Loucy (cell line): ENCODE data around the gene MYL3.

Experiments used
- H2AFZ ChIP-seq: fragments of 200-600 bp; sonication (generic); 2 replicates; pipeline ENCODE4 v1.6.0; 2016; ENCODE audit warnings: antibody characterized with exemption, mild to moderate bottlenecking, low read length, moderate library complexity
- H3F3A ChIP-seq: fragments of 200-600 bp; 2 replicates; pipeline ENCODE4 v1.6.0; 2016; ENCODE audit warnings: antibody characterized with exemption, low read depth, mild to moderate bottlenecking
- H3K27me3 ChIP-seq: fragments of 200-600 bp; sonication (generic); 2 replicates; pipeline ENCODE4 v1.6.1; 2014; ENCODE audit warnings: low read length, mild to moderate bottlenecking; ENCODE audit not compliant: insufficient read depth, poor library complexity, severe bottlenecking
- H3K36me3 ChIP-seq: fragments of 200-600 bp; sonication (generic); 2 replicates; pipeline ENCODE4 v1.6.1; 2016; ENCODE audit warnings: low read length; ENCODE audit not compliant: insufficient read depth
- H3K4me1 ChIP-seq: fragments of 200-600 bp; sonication (generic); 2 replicates; pipeline ENCODE4 v1.5.1; 2014; ENCODE audit warnings: low read length, mild to moderate bottlenecking; ENCODE audit not compliant: insufficient read depth, poor library complexity, severe bottlenecking
- H3K4me2 ChIP-seq: fragments of 200-600 bp; sonication (generic); 2 replicates; pipeline ENCODE4 v1.6.0; 2014; ENCODE audit warnings: antibody characterized with exemption, low read length, low read depth, mild to moderate bottlenecking; ENCODE audit not compliant: poor library complexity, severe bottlenecking
- H3K4me3 ChIP-seq: fragments of 200-600 bp; sonication (generic); 2 replicates; pipeline ENCODE4 v1.5.1; 2014; ENCODE audit warnings: low read length, mild to moderate bottlenecking, mixed read lengths; ENCODE audit not compliant: poor library complexity, severe bottlenecking
- H3K79me2 ChIP-seq: fragments of 200-600 bp; sonication (generic); 2 replicates; pipeline ENCODE4 v1.6.1; 2014; ENCODE audit warnings: low read length; ENCODE audit not compliant: insufficient read depth
- H3K9ac ChIP-seq: fragments of 200-600 bp; sonication (generic); 2 replicates; pipeline ENCODE4 v1.6.0; 2014; ENCODE audit warnings: mild to moderate bottlenecking, low read depth, low read length, moderate library complexity; ENCODE audit not compliant: poor library complexity, severe bottlenecking
- H3K9me2 ChIP-seq: fragments of 200-600 bp; sonication (generic); replicated peaks from 2 replicates; pipeline ENCODE4 v1.6.1; 2016; ENCODE audit warnings: low read depth, low read length, mixed read lengths
- H3K9me3 ChIP-seq: fragments of 200-600 bp; sonication (generic); 2 replicates; pipeline ENCODE4 v1.6.1; 2014; ENCODE audit warnings: mild to moderate bottlenecking, antibody characterized with exemption, low read length, low read depth; ENCODE audit not compliant: insufficient read depth
- H4K20me1 ChIP-seq: fragments of 200-600 bp; sonication (generic); 2 replicates; pipeline ENCODE4 v1.6.0; 2014; ENCODE audit warnings: antibody characterized with exemption, low read length, mild to moderate bottlenecking; ENCODE audit not compliant: insufficient read depth, poor library complexity, severe bottlenecking
- EZH2phosphoT487 ChIP-seq: fragments of 200-600 bp; IDR thresholded peaks from 2 replicates; pipeline ENCODE4 v1.6.1; 2018; ENCODE audit warnings: antibody characterized with exemption, mild to moderate bottlenecking, moderate library complexity, borderline replicate concordance
- TF ChIP-seq, protein P1 (sequence below): fragments of 200-600 bp; sonication (generic); conservative IDR thresholded peaks from 2 replicates; pipeline ENCODE4 v1.5.1; 2014; ENCODE audit warnings: mild to moderate bottlenecking, antibody characterized with exemption, low read length

Gene MYL3

GRCh38 chr3:46870651-46871050, 7.4 kb upstream of the MYL3 start:
- no peak overlapping the region for H2AFZ ChIP-seq
- TF ChIP-seq, protein P1, sequence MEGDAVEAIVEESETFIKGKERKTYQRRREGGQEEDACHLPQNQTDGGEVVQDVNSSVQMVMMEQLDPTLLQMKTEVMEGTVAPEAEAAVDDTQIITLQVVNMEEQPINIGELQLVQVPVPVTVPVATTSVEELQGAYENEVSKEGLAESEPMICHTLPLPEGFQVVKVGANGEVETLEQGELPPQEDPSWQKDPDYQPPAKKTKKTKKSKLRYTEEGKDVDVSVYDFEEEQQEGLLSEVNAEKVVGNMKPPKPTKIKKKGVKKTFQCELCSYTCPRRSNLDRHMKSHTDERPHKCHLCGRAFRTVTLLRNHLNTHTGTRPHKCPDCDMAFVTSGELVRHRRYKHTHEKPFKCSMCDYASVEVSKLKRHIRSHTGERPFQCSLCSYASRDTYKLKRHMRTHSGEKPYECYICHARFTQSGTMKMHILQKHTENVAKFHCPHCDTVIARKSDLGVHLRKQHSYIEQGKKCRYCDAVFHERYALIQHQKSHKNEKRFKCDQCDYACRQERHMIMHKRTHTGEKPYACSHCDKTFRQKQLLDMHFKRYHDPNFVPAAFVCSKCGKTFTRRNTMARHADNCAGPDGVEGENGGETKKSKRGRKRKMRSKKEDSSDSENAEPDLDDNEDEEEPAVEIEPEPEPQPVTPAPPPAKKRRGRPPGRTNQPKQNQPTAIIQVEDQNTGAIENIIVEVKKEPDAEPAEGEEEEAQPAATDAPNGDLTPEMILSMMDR, result no peak
- TF ChIP-seq EZH2phosphoT487, result no peak
- no peaks in the 10 kb centered on the region for H3K79me2 ChIP-seq
- no peak overlapping the region for H3K4me3 ChIP-seq
- no peak overlapping the region for H3K4me2 ChIP-seq
- H3K4me1 ChIP-seq, result no peaks in the 10 kb centered on the region
- no peaks in the 10 kb centered on the region for H3K9me3 ChIP-seq
- no peaks in the 10 kb centered on the region for H3K9me2 ChIP-seq
- H3K9ac ChIP-seq, result no peak overlapping the region
- H3F3A ChIP-seq, result no peaks in the 10 kb centered on the region
- H3K27me3 ChIP-seq, result no peaks in the 10 kb centered on the region
- no peaks in the 10 kb centered on the region for H3K36me3 ChIP-seq
- H4K20me1 ChIP-seq, result no peaks in the 10 kb centered on the region

DNA sequence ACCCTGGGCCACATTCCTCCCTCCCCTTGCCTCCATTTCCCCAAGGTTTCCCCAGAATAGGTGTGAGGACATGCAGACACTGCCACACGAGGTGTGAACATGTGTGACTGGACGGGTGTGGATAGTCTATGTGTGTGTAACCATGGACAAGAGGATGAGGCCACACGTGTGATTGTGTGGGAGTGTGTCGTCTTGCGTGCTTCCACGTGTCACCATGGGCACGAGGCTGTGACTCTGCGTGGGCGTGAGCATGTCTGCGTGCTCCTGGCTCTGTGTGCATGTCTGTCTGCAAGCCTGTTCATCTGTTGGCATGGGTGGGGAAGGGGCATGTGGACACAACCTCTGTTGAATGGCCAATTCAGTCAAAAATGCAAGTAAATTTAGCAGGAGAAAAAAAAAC, 6.2 kb upstream of the MYL3 start:
- Histone ChIP-seq H3K9me3 (no peaks in the 10 kb centered on the region), H3K9me2 (no peaks in the 10 kb centered on the region), H3F3A (no peaks in the 10 kb centered on the region), H3K27me3 (no peaks in the 10 kb centered on the region), H3K4me1 (no peaks in the 10 kb centered on the region), H3K4me3 (no peak overlapping the region), H3K79me2 (no peaks in the 10 kb centered on the region), H3K9ac (no peak overlapping the region), H3K4me2 (no peak overlapping the region), H4K20me1 (no peaks in the 10 kb centered on the region), H2AFZ (no peak overlapping the region), H3K36me3 (no peaks in the 10 kb centered on the region)
- no peak for TF ChIP-seq EZH2phosphoT487
- TF ChIP-seq, protein P1, result no peak

- no peaks in the 10 kb centered on the region for H4K20me1 ChIP-seq
- H3K4me3 ChIP-seq, result no peak overlapping the region
- no peak overlapping the region for H2AFZ ChIP-seq
- TF ChIP-seq EZH2phosphoT487, result no peak
- TF ChIP-seq, protein P1, result no peak
- no peaks in the 10 kb centered on the region for H3K27me3 ChIP-seq
- no peaks in the 10 kb centered on the region for H3K9me3 ChIP-seq
- H3K36me3 ChIP-seq, result no peaks in the 10 kb centered on the region
- H3K9me2 ChIP-seq, result no peaks in the 10 kb centered on the region
- no peaks in the 10 kb centered on the region for H3K4me1 ChIP-seq
- no peak overlapping the region for H3K9ac ChIP-seq
- no peaks in the 10 kb centered on the region for H3K79me2 ChIP-seq
- no peaks in the 10 kb centered on the region for H3F3A ChIP-seq
- no peak overlapping the region for H3K4me2 ChIP-seq
Observed at GRCh38 chr3:46868948-46869347, 5.7 kb upstream of the MYL3 start.
